ENCODE measurements around the gene SETD5. TPM values are rescaled to one million over a fixed set of nuclear protein-coding genes. Genes with fewer than 3 reads are reported as not detected.

Gene SETD5
- total and polyA plus RNA-seq, 2 donors (not counting 1 experiment from before 2014, with no cell fraction given): 53.7 to 62.5 TPM

DNA sequence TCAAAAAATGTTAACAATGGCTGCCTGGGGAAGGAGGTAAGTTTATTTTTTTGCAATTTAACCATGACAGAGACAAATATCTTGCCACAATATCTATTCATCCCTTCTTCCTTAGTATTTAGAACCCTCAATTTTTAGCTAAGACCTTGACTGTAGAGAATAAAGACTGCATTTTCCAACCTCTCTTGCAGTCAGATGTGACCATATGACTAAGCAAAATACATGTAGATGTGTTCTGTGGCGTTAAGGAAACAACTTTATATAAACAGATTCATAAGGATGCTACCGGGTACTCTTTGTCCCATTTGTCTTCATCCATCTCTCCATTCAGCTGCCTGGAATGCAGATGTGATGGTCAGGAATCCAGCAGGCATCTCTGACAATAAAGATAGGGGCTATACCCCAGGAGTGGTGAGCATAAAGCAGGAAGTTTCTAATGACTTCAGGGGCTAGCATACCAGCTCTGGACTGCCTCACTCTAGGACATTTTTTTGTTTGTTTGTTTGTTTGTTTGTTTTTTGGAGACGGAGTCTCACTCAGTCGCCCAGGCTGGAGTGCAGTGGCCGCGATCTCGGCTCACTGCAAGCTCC lies 115.1 kb downstream of the SETD5 start:
- no peaks in the 10 kb centered on the region for H3K79me2 ChIP-seq (ENCODE audit: control insufficient read depth, insufficient read depth, low read length)
- no peak overlapping the region for H3K4me3 ChIP-seq (replicated peaks in 1 of 4; ENCODE audit: control extremely low read depth in 1 of 4, insufficient read depth in 1 of 4, low read depth in 3 of 4, low read length in 4 of 4)
- H3K27me3 ChIP-seq (ENCODE audit: control insufficient read depth, insufficient read depth, low read length): peaks cover 21% of the 10 kb centered on the region
- TF ChIP-seq, protein P1, sequence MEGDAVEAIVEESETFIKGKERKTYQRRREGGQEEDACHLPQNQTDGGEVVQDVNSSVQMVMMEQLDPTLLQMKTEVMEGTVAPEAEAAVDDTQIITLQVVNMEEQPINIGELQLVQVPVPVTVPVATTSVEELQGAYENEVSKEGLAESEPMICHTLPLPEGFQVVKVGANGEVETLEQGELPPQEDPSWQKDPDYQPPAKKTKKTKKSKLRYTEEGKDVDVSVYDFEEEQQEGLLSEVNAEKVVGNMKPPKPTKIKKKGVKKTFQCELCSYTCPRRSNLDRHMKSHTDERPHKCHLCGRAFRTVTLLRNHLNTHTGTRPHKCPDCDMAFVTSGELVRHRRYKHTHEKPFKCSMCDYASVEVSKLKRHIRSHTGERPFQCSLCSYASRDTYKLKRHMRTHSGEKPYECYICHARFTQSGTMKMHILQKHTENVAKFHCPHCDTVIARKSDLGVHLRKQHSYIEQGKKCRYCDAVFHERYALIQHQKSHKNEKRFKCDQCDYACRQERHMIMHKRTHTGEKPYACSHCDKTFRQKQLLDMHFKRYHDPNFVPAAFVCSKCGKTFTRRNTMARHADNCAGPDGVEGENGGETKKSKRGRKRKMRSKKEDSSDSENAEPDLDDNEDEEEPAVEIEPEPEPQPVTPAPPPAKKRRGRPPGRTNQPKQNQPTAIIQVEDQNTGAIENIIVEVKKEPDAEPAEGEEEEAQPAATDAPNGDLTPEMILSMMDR (conservative IDR thresholded peaks at IDR 0.05 in 1 of 2, IDR thresholded peaks at IDR 0.05 in 1 of 2; ENCODE audit: low read depth in 1 of 2, low read length in 2 of 2): no peak
- no peak for TF ChIP-seq EZH2 (IDR thresholded peaks at IDR 0.05; ENCODE audit: low read length, missing control alignments)
- no peaks in the 10 kb centered on the region for H3K9me3 ChIP-seq (ENCODE audit: control insufficient read depth, insufficient read depth, low read depth, low read length)
- no peak overlapping the region for H3K9ac ChIP-seq (ENCODE audit: insufficient read depth, low read length)
- no peak for DNase-seq (ENCODE audit: low read depth in 2 of 2)
- H3K27ac ChIP-seq (ENCODE audit: insufficient read depth, low read length): no peak overlapping the region
- no peak overlapping the region for H3K4me2 ChIP-seq (ENCODE audit: extremely low read depth, insufficient read depth, low read length)
- H4K20me1 ChIP-seq (ENCODE audit: control insufficient read depth, extremely low read depth, insufficient read depth, low read length): no peaks in the 10 kb centered on the region
- no peaks in the 10 kb centered on the region for H3K36me3 ChIP-seq (ENCODE audit: control insufficient read depth, insufficient read depth, low read length)
- no peaks in the 10 kb centered on the region for H3K4me1 ChIP-seq (ENCODE audit: control insufficient read depth, extremely low read depth, insufficient read depth, low read length)
- H2AFZ ChIP-seq (ENCODE audit: low read length): no peak overlapping the region

DNA sequence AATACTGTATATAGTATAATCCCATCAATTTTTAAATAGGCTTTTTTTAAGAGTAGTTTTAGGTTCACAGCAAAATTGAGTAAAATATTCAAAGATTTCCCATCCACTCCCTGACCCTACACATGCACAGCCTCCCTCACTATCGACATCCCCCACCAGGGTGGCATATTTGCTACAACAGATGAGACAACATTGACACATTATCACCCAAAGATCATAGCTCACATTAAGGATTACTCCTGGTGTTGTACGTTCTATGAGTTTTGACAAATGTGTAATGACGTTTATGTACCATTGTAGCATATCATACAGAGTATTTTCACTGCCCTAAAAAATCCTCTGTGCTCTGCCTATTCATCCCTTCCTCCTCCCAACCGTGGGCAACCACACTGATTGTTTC lies 116.9 kb downstream of the SETD5 start:
- TF ChIP-seq, protein P1 (conservative IDR thresholded peaks at IDR 0.05 in 1 of 2, IDR thresholded peaks at IDR 0.05 in 1 of 2; ENCODE audit: low read depth in 1 of 2, low read length in 2 of 2): no peak
- no peak for TF ChIP-seq EZH2 (IDR thresholded peaks at IDR 0.05; ENCODE audit: low read length, missing control alignments)
- H3K4me1 ChIP-seq (ENCODE audit: control insufficient read depth, extremely low read depth, insufficient read depth, low read length): no peaks in the 10 kb centered on the region
- no peak overlapping the region for H3K4me3 ChIP-seq (replicated peaks in 1 of 4; ENCODE audit: control extremely low read depth in 1 of 4, insufficient read depth in 1 of 4, low read depth in 3 of 4, low read length in 4 of 4)
- H4K20me1 ChIP-seq (ENCODE audit: control insufficient read depth, extremely low read depth, insufficient read depth, low read length): no peaks in the 10 kb centered on the region
- no peaks in the 10 kb centered on the region for H3K36me3 ChIP-seq (ENCODE audit: control insufficient read depth, insufficient read depth, low read length)
- no peak for DNase-seq (ENCODE audit: low read depth in 2 of 2)
- H3K9ac ChIP-seq (ENCODE audit: insufficient read depth, low read length): no peak overlapping the region
- H3K27ac ChIP-seq (ENCODE audit: insufficient read depth, low read length): no peak overlapping the region
- no peaks in the 10 kb centered on the region for H3K9me3 ChIP-seq (ENCODE audit: control insufficient read depth, insufficient read depth, low read depth, low read length)
- H3K79me2 ChIP-seq (ENCODE audit: control insufficient read depth, insufficient read depth, low read length): no peaks in the 10 kb centered on the region
- H3K4me2 ChIP-seq (ENCODE audit: extremely low read depth, insufficient read depth, low read length): no peak overlapping the region
- H2AFZ ChIP-seq (ENCODE audit: low read length): no peak overlapping the region
- peaks cover 7% of the 10 kb centered on the region for H3K27me3 ChIP-seq (ENCODE audit: control insufficient read depth, insufficient read depth, low read length)

DNA sequence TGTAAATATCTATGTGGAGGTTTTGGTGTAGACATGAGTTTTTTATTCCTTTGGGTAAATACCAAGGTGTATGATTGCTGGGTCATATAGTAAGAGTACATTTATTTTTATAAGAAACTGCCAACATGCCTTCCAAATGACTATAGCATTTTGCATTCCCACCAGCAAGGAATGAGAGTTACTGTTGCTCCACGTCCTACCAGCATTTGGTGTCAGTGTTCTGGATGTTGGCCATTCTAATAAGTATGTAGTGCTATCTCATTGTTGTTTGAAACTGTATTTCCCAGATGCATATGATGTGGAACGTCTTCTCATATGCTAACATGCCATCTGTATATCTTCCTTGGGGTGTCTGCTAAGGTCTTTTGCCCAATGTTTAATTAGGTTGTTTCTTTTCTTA lies 117.5 kb downstream of the SETD5 start:
- Histone ChIP-seq H3K9ac (ENCODE audit: insufficient read depth, low read length) (no peak overlapping the region), H3K4me2 (ENCODE audit: extremely low read depth, insufficient read depth, low read length) (no peak overlapping the region), H3K27ac (ENCODE audit: insufficient read depth, low read length) (no peak overlapping the region), H3K4me1 (ENCODE audit: control insufficient read depth, extremely low read depth, insufficient read depth, low read length) (no peaks in the 10 kb centered on the region), H2AFZ (ENCODE audit: low read length) (no peak overlapping the region), H3K9me3 (ENCODE audit: control insufficient read depth, insufficient read depth, low read depth, low read length) (no peaks in the 10 kb centered on the region), H3K4me3 (replicated peaks in 1 of 4; ENCODE audit: control extremely low read depth in 1 of 4, insufficient read depth in 1 of 4, low read depth in 3 of 4, low read length in 4 of 4) (no peak overlapping the region), H3K36me3 (ENCODE audit: control insufficient read depth, insufficient read depth, low read length) (no peaks in the 10 kb centered on the region), H3K27me3 (ENCODE audit: control insufficient read depth, insufficient read depth, low read length) (peaks cover 1% of the 10 kb centered on the region), H3K79me2 (ENCODE audit: control insufficient read depth, insufficient read depth, low read length) (no peaks in the 10 kb centered on the region), H4K20me1 (ENCODE audit: control insufficient read depth, extremely low read depth, insufficient read depth, low read length) (no peaks in the 10 kb centered on the region)
- TF ChIP-seq, protein P1 (conservative IDR thresholded peaks at IDR 0.05 in 1 of 2, IDR thresholded peaks at IDR 0.05 in 1 of 2; ENCODE audit: low read depth in 1 of 2, low read length in 2 of 2): no peak
- DNase-seq (ENCODE audit: low read depth in 2 of 2): no peak

Measured in fibroblast of lung (primary cell).